GM12878 (cell line): Measurements from ENCODE around the gene DCTN2. TPM values are rescaled to one million over a fixed set of nuclear protein-coding genes. Genes with fewer than 3 reads are reported as not detected.

Experiments used
- ATAC-seq: fragments of 200-7000 bp; cut with Tn5 transposase; 3 replicates; pipeline ENCODE4 v1.9.1; 2020; ENCODE audit warnings: mild to moderate bottlenecking, moderate library complexity
- BruUV-seq: library from RNA; stranded (reverse); fragments of 400-500 nt; replicated peaks from 2 replicates; lab custom pipeline; 2021; lab: Mats Ljungman, UMichigan
- CTCF ChIA-PET: fragments of 300-600 bp; sonication (Branson Sonifier 250); formaldehyde crosslinking; extraction: SDS; loops from one replicate; lab custom pipeline; 2021; ENCODE audit warnings: inconsistent platforms; lab: Yijun Ruan, JAX
- POLR2A ChIA-PET: fragments of 350-600 bp; formaldehyde crosslinking; extraction: SDS; loops from one replicate; lab custom pipeline; 2021; ENCODE audit warnings: inconsistent platforms; lab: Charles Lee
- RAD21 ChIA-PET: fragments of 300-600 bp; sonication (Branson Sonifier 250); formaldehyde crosslinking; loops from one replicate; lab custom pipeline; 2023; ENCODE audit warnings: antibody characterized with exemption; ENCODE audit not compliant: unreplicated experiment; lab: Charles Lee
- SMC1A ChIA-PET: fragments of 300-600 bp; sonication (Branson Sonifier 250); formaldehyde crosslinking; loops from one replicate; lab custom pipeline; 2023; ENCODE audit not compliant: unreplicated experiment, uncharacterized antibody; lab: Charles Lee
- DNase-seq: peaks from one replicate; pipeline ENCODE4 v3.0.0-alpha.2; 2011; ENCODE audit warnings: low read depth, low spot score
- FAIRE-seq: peaks from 3 replicates; lab custom pipeline; 2011; peaks lifted over from hg19 to GRCh38; lab: Jason Lieb, UNC
- H2AFZ ChIP-seq: 2 replicates; pipeline ENCODE4 v1.6.0; 2011; ENCODE audit warnings: low read depth, low read length, control low read depth; ENCODE audit not compliant: control insufficient read depth
- H3K27ac ChIP-seq: 2 replicates; pipeline ENCODE4 v1.5.1; 2011; ENCODE audit warnings: control low read depth; ENCODE audit not compliant: control insufficient read depth, insufficient read depth
- H3K27me3 ChIP-seq, 2 experiments: replicated peaks in 1 of 2; 2 replicates each; pipeline versions ENCODE4 v1.6.0 to v1.6.1; 2011; ENCODE audit warnings: low read length in 1 of 2; ENCODE audit not compliant: control insufficient read depth in 2 of 2, insufficient read depth in 2 of 2
- H3K36me3 ChIP-seq, 2 experiments: 2 replicates each; pipeline ENCODE4 v1.5.1; 2011; ENCODE audit warnings: low read length in 1 of 2; ENCODE audit not compliant: control insufficient read depth in 2 of 2, insufficient read depth in 2 of 2
- H3K4me1 ChIP-seq: 2 replicates; pipeline ENCODE4 v1.6.1; 2011; ENCODE audit warnings: mild to moderate bottlenecking, low read length, moderate library complexity, mixed read lengths; ENCODE audit not compliant: control insufficient read depth, insufficient read depth
- H3K4me2 ChIP-seq: 2 replicates; pipeline ENCODE4 v1.6.0; 2011; ENCODE audit warnings: control low read depth; ENCODE audit not compliant: control insufficient read depth, insufficient read depth
- H3K4me3 ChIP-seq: fragments of 200-600 bp; sonication (generic); 2 replicates; pipeline ENCODE4 v1.5.1; 2016
- H3K79me2 ChIP-seq: 2 replicates; pipeline ENCODE4 v1.6.0; 2011; ENCODE audit warnings: low read length; ENCODE audit not compliant: control insufficient read depth, insufficient read depth
- H3K9ac ChIP-seq: 2 replicates; pipeline ENCODE4 v1.8.0; 2011; ENCODE audit warnings: low read length, control low read depth, mixed read lengths; ENCODE audit not compliant: control insufficient read depth, insufficient read depth
- H3K9me3 ChIP-seq: replicated peaks from 3 replicates; pipeline ENCODE4 v1.5.1; 2011; ENCODE audit warnings: mild to moderate bottlenecking, low read length; ENCODE audit not compliant: control insufficient read depth, insufficient read depth
- H4K20me1 ChIP-seq: 2 replicates; pipeline ENCODE4 v1.6.0; 2011; ENCODE audit not compliant: control insufficient read depth, insufficient read depth
- BCLAF1 ChIP-seq: fragments of 450-650 bp; IDR thresholded peaks from 2 replicates; pipeline ENCODE4 v1.6.1; 2017; ENCODE audit warnings: antibody characterized with exemption, mild to moderate bottlenecking, moderate library complexity
- CHD2 ChIP-seq: IDR thresholded peaks from 2 replicates; pipeline ENCODE4 v1.6.1; 2011; ENCODE audit warnings: low read depth, low read length, improper control_type of control experiment, borderline replicate concordance
- CTCF ChIP-seq, 3 experiments: IDR thresholded peaks in 2 of 3; conservative IDR thresholded peaks in 1 of 3; 2 replicates each; pipeline ENCODE4 v1.5.1; 2011; ENCODE audit warnings: low read depth in 3 of 3, low read length in 3 of 3, mild to moderate bottlenecking in 3 of 3, control low read depth in 2 of 3, moderate library complexity in 2 of 3, inconsistent platforms in 1 of 3, mixed read lengths in 1 of 3; ENCODE audit not compliant: control insufficient read depth in 2 of 3, insufficient read depth in 1 of 3; ENCODE audit errors: extremely low read depth in 1 of 3
- MAX ChIP-seq: IDR thresholded peaks from 2 replicates; pipeline ENCODE4 v1.6.1; 2012; ENCODE audit warnings: low read depth, low read length, improper control_type of control experiment
- NBN ChIP-seq: fragments of 450-650 bp; IDR thresholded peaks from 2 replicates; pipeline ENCODE4 v1.6.1; 2016
- NKRF ChIP-seq: fragments of 450-650 bp; conservative IDR thresholded peaks from 2 replicates; pipeline ENCODE4 v1.6.1; 2017; ENCODE audit warnings: mild to moderate bottlenecking, moderate library complexity
- ZNF592 ChIP-seq: fragments of 450-650 bp; IDR thresholded peaks from 2 replicates; pipeline ENCODE4 v1.6.1; 2017; ENCODE audit warnings: mild to moderate bottlenecking, moderate library complexity
- WGBS: methylation state at CpG from one replicate; pipeline ENCODE4 v1.1.6; 2016; ENCODE audit warnings: low lambda C conversion rate; ENCODE audit not compliant: insufficient replicate concordance, insufficient coverage; ENCODE audit errors: missing lambda C conversion rate; 5-methylcytosine and 5-hydroxymethylcytosine counted together
- in situ Hi-C: fragments of 300-500 bp; cut with MboI; formaldehyde crosslinking; loops from 9 replicates; pipeline ENCODE4 v1.14.3; 2018; ENCODE audit warnings: mixed read lengths
- intact Hi-C: fragments of 100-400 bp; cut with micrococcal nuclease; formaldehyde crosslinking; loops from one replicate; pipeline ENCODE4 v1.14.2; 2022; ENCODE audit not compliant: unreplicated experiment
- polyA plus RNA-seq, 11 experiments: library from polyadenylated mRNA; depleted of rRNA in 4 of 11; unstranded in 6 of 11; stranded (reverse) in 5 of 11; fragments of >200 nt; fragmentation: Nextera tagmentation in 4 of 11; fragmentation: Illumina TruSeq in 1 of 11; extraction: Ambion mirVana in 4 of 11; extraction: Trizol in 1 of 11; gene quantifications; 1 replicate in 1 of 11; 2 replicates in 10 of 11; pipeline versions ENCODE4 v1.2.1 to v1.2.3, GENCODE V29; 2011 to 2016; ENCODE audit warnings: inconsistent platforms in 2 of 11, missing spikeins in 2 of 11, low read depth in 1 of 11
- total RNA-seq, 4 experiments: library from RNA; depleted of rRNA in 3 of 4; stranded (reverse); fragments of >200 nt in 3 of 4; fragmentation: Illumina TruSeq in 1 of 4; extraction: Trizol in 1 of 4; gene quantifications; 2 replicates each; pipeline versions ENCODE4 v1.2.1 to v1.2.3, GENCODE V29; 2013 to 2021

The DCTN2 gene
- total and polyA plus RNA-seq, 10 of the 15 experiments (the other 5 are each of a cell fraction or from before 2014, with no cell fraction given): 32.3 to 171 (median 100) TPM

GRCh38 chr12:57584050-57584449 lies 37.1 kb upstream of the DCTN2 start (continued):
- TF ChIP-seq NKRF (no peak), MAX (no peak)
- TF ChIP-seq, all 136 proteins: peak for 0

- no peaks in the 10 kb centered on the region for H3K36me3 ChIP-seq
- CTCF ChIA-PET: interaction anchor here (0.6 to 7.8 kb wide), 40 partner anchors 9 to 848 kb away, joined by 3 to 119 read pairs (median 4); partner anchors contain the start of genes ARHGEF25, B4GALNT1, DCTN2 and GLI1
- no peak for TF ChIP-seq CHD2
- 0 out of 2 replicates have a peak, but pooled peaks have one; percentile 34 for TF ChIP-seq NBN
- TF ChIP-seq ZNF592: no peak
- TF ChIP-seq BCLAF1: no peak
- peak; percentile 91 to 98 (median 97) for TF ChIP-seq CTCF (IDR thresholded peaks at IDR 0.05 in 2 of 3, conservative IDR thresholded peaks at IDR 0.05 in 1 of 3; ENCODE audit: control insufficient read depth in 2 of 3, extremely low read depth in 1 of 3, insufficient read depth in 1 of 3, low read depth in 3 of 3, low read length in 3 of 3)
These were observed 36.2 kb upstream of the DCTN2 start for GRCh38 chr12:57583008-57583831.

More at GRCh38 chr12:57583008-57583831, 36.2 kb upstream of the DCTN2 start:
- peak; percentile 100 for ATAC-seq
- H3K79me2 ChIP-seq: no peaks in the 10 kb centered on the region
- H3K4me3 ChIP-seq: no peak overlapping the region
- ChIA-PET RAD21 (interaction anchor here (0.6 to 5.3 kb wide), 15 partner anchors 28 to 189 kb away, joined by 3 to 28 read pairs (median 3); partner anchors contain the start of genes ARHGEF25, CDK4, EEF1AKMT3 and GLI1), SMC1A (interaction anchor here (0.6 to 4.2 kb wide), 17 partner anchors 10 to 321 kb away, joined by 3 to 16 read pairs (median 5); partner anchors contain the start of genes ARHGAP9, B4GALNT1 and TSPAN31), POLR2A (interaction anchor here (0.6 to 1.5 kb wide), 3 partner anchors 10 to 125 kb away, joined by 3 to 5 read pairs (median 3); no protein-coding TSS in a partner anchor)
- no peaks in the 10 kb centered on the region for H3K9me3 ChIP-seq
- intact Hi-C loops (loop anchor here (1.0 to 10.0 kb wide), 4 partner anchors 38 to 322 kb away; partner anchors contain the start of gene B4GALNT1), in situ Hi-C loops (no loop called here)
- DNase-seq: peak; percentile 31
- H3K4me1 ChIP-seq: no peaks in the 10 kb centered on the region
- no peaks in the 10 kb centered on the region; a peak in 1 of 4 replicates for H3K27me3 ChIP-seq
- no peak overlapping the region for H3K27ac ChIP-seq
- peak; percentile 96 for FAIRE-seq
- 45% methylated on average over 13 of the region's 13 CpGs for WGBS
- no peak overlapping the region for H3K9ac ChIP-seq
- no TSS peak for BruUV-seq
- no peak overlapping the region for H2AFZ ChIP-seq
- H3K4me2 ChIP-seq: no peak overlapping the region
- no peaks in the 10 kb centered on the region for H4K20me1 ChIP-seq
